ENCODE results near the gene JAK2.

Gene JAK2

DNA sequence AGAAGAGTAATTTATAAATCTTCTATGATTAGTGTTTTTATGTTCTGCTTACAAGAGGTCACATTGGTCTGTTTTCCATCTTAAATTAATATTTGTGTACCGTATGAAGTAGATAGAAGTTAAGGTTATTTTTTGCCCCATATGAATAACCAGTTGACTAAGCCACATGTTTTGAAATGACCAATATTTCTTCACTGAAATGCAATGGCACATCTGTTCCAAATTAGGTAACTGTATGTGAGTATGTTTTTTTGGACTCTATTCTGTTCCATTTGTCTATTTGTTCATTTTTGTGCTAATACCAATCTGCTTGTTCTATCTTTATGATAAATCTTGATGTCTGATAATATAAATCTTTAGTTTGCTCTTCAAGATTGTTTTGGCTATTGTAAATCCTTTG lies 17.7 kb downstream of the JAK2 start:
- Histone ChIP-seq H3K79me2 (ENCODE audit: control insufficient read depth, low read length) (no peaks in the 10 kb centered on the region), H3K9me2 (replicated peaks; ENCODE audit: control insufficient read depth, low read length) (no peaks in the 10 kb centered on the region), H3K9me3 (ENCODE audit: control insufficient read depth, insufficient read depth, low read length) (0 out of 2 replicates have a peak, but pooled peaks cover 2% of the 10 kb centered on the region), H3K27me3 (ENCODE audit: control insufficient read depth, low read length) (no peaks in the 10 kb centered on the region), H3K4me1 (ENCODE audit: control insufficient read depth, low read length) (no peaks in the 10 kb centered on the region), H4K20me1 (ENCODE audit: control insufficient read depth, insufficient read depth, low read depth, low read length) (no peaks in the 10 kb centered on the region), H3F3A (ENCODE audit: control insufficient read depth, insufficient read depth) (no peaks in the 10 kb centered on the region), H3K4me2 (ENCODE audit: low read length) (no peak overlapping the region), H3K27ac (ENCODE audit: low read depth, low read length) (no peak overlapping the region), H3K4me3 (ENCODE audit: low read length) (no peak overlapping the region), H3K36me3 (ENCODE audit: control insufficient read depth, low read length) (no peaks in the 10 kb centered on the region)
- TF ChIP-seq, protein P1, sequence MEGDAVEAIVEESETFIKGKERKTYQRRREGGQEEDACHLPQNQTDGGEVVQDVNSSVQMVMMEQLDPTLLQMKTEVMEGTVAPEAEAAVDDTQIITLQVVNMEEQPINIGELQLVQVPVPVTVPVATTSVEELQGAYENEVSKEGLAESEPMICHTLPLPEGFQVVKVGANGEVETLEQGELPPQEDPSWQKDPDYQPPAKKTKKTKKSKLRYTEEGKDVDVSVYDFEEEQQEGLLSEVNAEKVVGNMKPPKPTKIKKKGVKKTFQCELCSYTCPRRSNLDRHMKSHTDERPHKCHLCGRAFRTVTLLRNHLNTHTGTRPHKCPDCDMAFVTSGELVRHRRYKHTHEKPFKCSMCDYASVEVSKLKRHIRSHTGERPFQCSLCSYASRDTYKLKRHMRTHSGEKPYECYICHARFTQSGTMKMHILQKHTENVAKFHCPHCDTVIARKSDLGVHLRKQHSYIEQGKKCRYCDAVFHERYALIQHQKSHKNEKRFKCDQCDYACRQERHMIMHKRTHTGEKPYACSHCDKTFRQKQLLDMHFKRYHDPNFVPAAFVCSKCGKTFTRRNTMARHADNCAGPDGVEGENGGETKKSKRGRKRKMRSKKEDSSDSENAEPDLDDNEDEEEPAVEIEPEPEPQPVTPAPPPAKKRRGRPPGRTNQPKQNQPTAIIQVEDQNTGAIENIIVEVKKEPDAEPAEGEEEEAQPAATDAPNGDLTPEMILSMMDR (IDR thresholded peaks at IDR 0.05; ENCODE audit: low read depth, low read length, poor library complexity, severe bottlenecking), result no peak
- TF ChIP-seq EZH2phosphoT487 (IDR thresholded peaks at IDR 0.05; ENCODE audit: borderline replicate concordance, low read length), result no peak

DNA sequence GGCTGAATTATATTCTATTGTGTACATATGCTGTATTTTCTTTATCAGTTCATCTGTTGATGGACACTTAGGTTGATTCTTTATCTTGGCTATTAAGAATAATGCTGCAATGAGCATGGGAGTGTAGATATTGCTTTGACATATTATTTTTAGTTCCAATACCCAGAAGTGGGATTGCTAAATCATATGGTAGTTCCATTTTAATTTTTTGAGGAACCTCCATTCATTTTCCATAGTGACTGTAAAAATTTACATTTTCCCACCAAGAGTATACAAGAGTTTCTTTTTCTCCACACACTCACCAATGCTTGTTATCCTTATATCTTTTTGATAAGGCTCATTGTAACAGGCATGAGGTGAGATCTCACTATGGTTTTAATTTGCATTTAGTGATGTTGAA lies 19.4 kb downstream of the JAK2 start:
- Histone ChIP-seq H3K36me3 (ENCODE audit: control insufficient read depth, low read length) (no peaks in the 10 kb centered on the region), H3K4me1 (ENCODE audit: control insufficient read depth, low read length) (no peaks in the 10 kb centered on the region), H3K9me2 (replicated peaks; ENCODE audit: control insufficient read depth, low read length) (no peaks in the 10 kb centered on the region), H3K4me3 (ENCODE audit: low read length) (no peak overlapping the region), H3K9me3 (ENCODE audit: control insufficient read depth, insufficient read depth, low read length) (0 out of 2 replicates have a peak, but pooled peaks cover 2% of the 10 kb centered on the region), H3F3A (ENCODE audit: control insufficient read depth, insufficient read depth) (no peaks in the 10 kb centered on the region), H3K4me2 (ENCODE audit: low read length) (no peak overlapping the region), H3K79me2 (ENCODE audit: control insufficient read depth, low read length) (no peaks in the 10 kb centered on the region), H3K27me3 (ENCODE audit: control insufficient read depth, low read length) (no peaks in the 10 kb centered on the region), H4K20me1 (ENCODE audit: control insufficient read depth, insufficient read depth, low read depth, low read length) (no peaks in the 10 kb centered on the region), H3K27ac (ENCODE audit: low read depth, low read length) (no peak overlapping the region)
- no peak for TF ChIP-seq EZH2phosphoT487 (IDR thresholded peaks at IDR 0.05; ENCODE audit: borderline replicate concordance, low read length)
- TF ChIP-seq, protein P1 (IDR thresholded peaks at IDR 0.05; ENCODE audit: low read depth, low read length, poor library complexity, severe bottlenecking), result no peak

DNA sequence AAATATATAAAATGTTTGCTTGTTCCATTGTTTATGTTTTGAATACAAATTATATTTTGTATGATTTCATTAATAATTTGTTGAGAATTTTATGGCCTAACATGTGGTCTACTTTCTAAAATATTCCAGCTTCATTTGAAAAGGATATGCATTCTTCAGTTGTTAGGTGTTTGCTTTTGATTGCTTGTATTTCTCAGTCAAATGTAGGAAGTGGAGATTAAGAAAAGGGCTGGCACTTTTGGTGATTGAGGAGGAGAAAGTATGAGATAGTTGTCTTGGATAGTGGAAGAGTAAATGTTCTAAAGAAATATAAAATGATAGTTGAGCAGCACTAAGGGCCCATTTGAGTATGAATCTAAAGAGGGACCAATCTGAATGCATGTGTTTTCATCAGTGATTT lies 23.1 kb downstream of the JAK2 start:
- Histone ChIP-seq H3K9me3 (ENCODE audit: control insufficient read depth, insufficient read depth, low read length) (0 out of 2 replicates have a peak, but pooled peaks cover 2% of the 10 kb centered on the region), H3K27ac (ENCODE audit: low read depth, low read length) (no peak overlapping the region), H3K9me2 (replicated peaks; ENCODE audit: control insufficient read depth, low read length) (no peaks in the 10 kb centered on the region), H3F3A (ENCODE audit: control insufficient read depth, insufficient read depth) (no peaks in the 10 kb centered on the region), H3K4me2 (ENCODE audit: low read length) (no peak overlapping the region), H3K36me3 (ENCODE audit: control insufficient read depth, low read length) (no peaks in the 10 kb centered on the region), H3K27me3 (ENCODE audit: control insufficient read depth, low read length) (no peaks in the 10 kb centered on the region), H3K4me3 (ENCODE audit: low read length) (no peak overlapping the region), H3K4me1 (ENCODE audit: control insufficient read depth, low read length) (no peaks in the 10 kb centered on the region), H4K20me1 (ENCODE audit: control insufficient read depth, insufficient read depth, low read depth, low read length) (no peaks in the 10 kb centered on the region), H3K79me2 (ENCODE audit: control insufficient read depth, low read length) (no peaks in the 10 kb centered on the region)
- TF ChIP-seq, protein P1 (IDR thresholded peaks at IDR 0.05; ENCODE audit: low read depth, low read length, poor library complexity, severe bottlenecking), result no peak
- TF ChIP-seq EZH2phosphoT487 (IDR thresholded peaks at IDR 0.05; ENCODE audit: borderline replicate concordance, low read length), result no peak

All from DOHH2 (cell line).